D721Med (cell line): ENCODE data around the gene SRD5A1.
"Not testable (repeated sequence)": the region's sequence is repeated elsewhere in the genome, so short reads cannot be mapped to it uniquely, and the experiment has no call there.

Source experiments
- DNase-seq: peaks from one replicate; pipeline ENCODE4 v3.0.0; 2011; ENCODE audit warnings: low spot score; ENCODE audit not compliant: insufficient read length
- FAIRE-seq: peaks from 2 replicates; lab custom pipeline; 2011; peaks lifted over from hg19 to GRCh38; lab: Jason Lieb, UNC
- CTCF ChIP-seq: IDR thresholded peaks from 2 replicates; pipeline ENCODE4 v1.5.1; 2012; ENCODE audit warnings: mild to moderate bottlenecking, control low read depth; ENCODE audit not compliant: insufficient read depth; ENCODE audit errors: missing control alignments

The SRD5A1 gene

DNA sequence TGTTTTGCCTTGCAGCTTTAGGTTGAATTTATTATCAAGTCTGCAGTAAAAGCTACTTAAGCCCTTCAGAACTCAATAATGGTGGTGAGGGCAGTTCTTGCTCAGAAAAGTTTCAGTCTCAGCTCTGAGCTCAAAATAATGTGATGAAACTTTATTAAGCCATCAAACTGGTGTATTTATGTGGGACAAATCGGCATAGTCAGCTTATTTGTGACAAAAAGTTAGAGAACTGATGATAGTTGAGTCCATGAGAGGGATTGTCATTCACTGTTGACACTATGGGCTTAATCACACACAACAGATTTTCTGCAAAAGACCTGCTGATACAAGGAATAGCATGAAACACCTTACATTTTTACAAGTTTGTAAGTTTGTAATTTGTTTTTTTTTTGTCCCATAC lies 9.4 kb downstream of the SRD5A1 start:
- FAIRE-seq (no peak), DNase-seq (no peak)
- TF ChIP-seq CTCF = no peak

- DNase-seq (no peak), FAIRE-seq (no peak)
- TF ChIP-seq CTCF = no peak
These were observed 11.6 kb downstream of the SRD5A1 start for GRCh38 chr5:6644794-6645241.

DNA sequence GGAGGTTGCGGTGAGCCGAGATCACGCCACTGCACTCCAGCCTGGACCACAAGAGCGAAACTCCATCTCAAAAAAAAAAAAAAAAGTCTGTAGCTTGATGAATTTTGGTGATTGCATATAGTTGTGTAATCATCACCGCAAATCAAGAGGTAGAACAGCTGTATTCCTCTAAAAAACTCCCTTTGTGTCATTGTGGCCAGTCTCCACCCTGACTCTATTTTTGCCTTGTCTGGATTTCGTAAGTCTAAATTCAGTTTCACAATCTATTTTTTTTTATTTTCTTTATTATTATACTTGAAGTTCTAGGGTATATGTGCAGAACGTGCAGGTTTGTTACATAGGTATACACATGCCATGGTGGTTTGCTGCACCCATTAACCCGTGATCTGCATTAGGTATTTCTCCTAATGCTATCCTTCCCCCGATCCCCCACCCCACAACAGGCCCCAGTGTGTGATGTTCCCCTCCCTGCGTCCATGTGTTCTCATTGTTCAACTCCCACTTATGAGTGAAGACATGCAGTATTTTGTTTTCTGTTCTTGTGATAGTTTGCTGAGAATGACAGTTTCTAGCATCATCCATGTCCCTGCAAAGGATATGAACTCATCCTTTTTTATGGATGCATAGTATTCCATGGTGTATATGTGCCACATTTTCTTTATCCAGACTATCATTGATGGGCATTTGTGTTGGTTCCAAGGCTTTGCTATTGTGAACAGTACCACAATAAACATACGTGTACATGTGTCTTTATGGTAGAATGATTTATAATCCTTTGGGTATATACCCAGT lies 12.5 kb downstream of the SRD5A1 start:
- DNase-seq, FAIRE-seq: not testable (repeated sequence)

DNA sequence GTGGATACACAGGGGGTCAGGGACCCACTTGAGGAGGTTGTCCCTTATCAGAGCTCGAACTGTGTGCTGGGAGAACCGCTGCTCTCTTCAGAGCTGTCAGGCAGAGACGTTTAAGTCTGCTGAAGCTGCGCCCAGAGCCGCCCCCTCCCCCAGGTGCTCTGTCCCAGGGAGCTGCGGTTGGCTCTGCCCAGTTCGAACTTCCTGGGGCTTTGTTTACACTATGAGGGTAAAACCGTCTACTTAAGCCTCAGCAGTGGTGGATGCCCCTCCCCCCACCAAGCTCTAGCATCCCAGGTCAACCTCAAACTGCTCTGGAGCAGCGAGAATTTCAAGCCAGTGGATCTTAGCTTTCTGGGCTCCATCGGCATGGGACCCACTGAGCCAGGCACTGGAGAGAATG lies 15.9 kb downstream of the SRD5A1 start:
- DNase-seq = no peak
- FAIRE-seq = no peak
- TF ChIP-seq CTCF = no peak

GRCh38 chr5:6649681-6650080 lies 16.4 kb downstream of the SRD5A1 start:
- FAIRE-seq = no peak
- no peak for TF ChIP-seq CTCF

GRCh38 chr5:6652025-6652424 lies 18.8 kb downstream of the SRD5A1 start:
- no peak for FAIRE-seq
- TF ChIP-seq CTCF = no peak

More at GRCh38 chr5:6649681-6650080, 16.4 kb downstream of the SRD5A1 start:
- DNase-seq = no peak

GRCh38 chr5:6655432-6655831 lies 22.2 kb downstream of the SRD5A1 start:
- no peak for TF ChIP-seq CTCF
- DNase-seq (no peak), FAIRE-seq (no peak)

More at GRCh38 chr5:6652025-6652424, 18.8 kb downstream of the SRD5A1 start:
- no peak for DNase-seq
